HEK293 (cell line): ENCODE measurements around the gene FGFR3.

ENCODE experiments used
- CTCF ChIA-PET: fragments of 350-600 bp; formaldehyde crosslinking; extraction: SDS; loops from one replicate; lab custom pipeline; 2021; ENCODE audit warnings: antibody characterized with exemption; lab: Yijun Ruan, JAX
- POLR2A ChIA-PET: fragments of 300-600 bp; formaldehyde crosslinking; extraction: SDS; loops from one replicate; lab custom pipeline; 2020; ENCODE audit warnings: antibody characterized with exemption, inconsistent platforms; lab: Yijun Ruan, JAX
- H3K27ac ChIP-seq: fragments of 200-500 bp; sonication (Bioruptor generic); 2 replicates; pipeline ENCODE4 v1.5.1; 2014; ENCODE audit warnings: low read depth, low read length, control low read depth, inconsistent platforms; ENCODE audit errors: extremely low read depth
- H3K36me3 ChIP-seq, 2 experiments: fragments of 200-500 bp in 1 of 2; sonication (Bioruptor generic) in 1 of 2; 1 replicate in 1 of 2; 2 replicates in 1 of 2; pipeline ENCODE4 v1.5.1; 2014 to 2017; ENCODE audit warnings: inconsistent platforms in 2 of 2, low read length in 2 of 2; ENCODE audit not compliant: control insufficient read depth in 2 of 2, insufficient read depth in 1 of 2
- H3K4me1 ChIP-seq: fragments of 200-500 bp; sonication (Bioruptor generic); 2 replicates; pipeline ENCODE4 v1.5.1; 2014; ENCODE audit warnings: mild to moderate bottlenecking, low read length, inconsistent platforms; ENCODE audit not compliant: control insufficient read depth, insufficient read depth
- H3K4me3 ChIP-seq: 2 replicates; pipeline ENCODE4 v1.5.1; 2011; ENCODE audit warnings: low read depth, mild to moderate bottlenecking, control low read depth, low read length, moderate library complexity
- H3K9me3 ChIP-seq: fragments of 200-500 bp; sonication (Bioruptor generic); 2 replicates; pipeline ENCODE4 v1.5.1; 2014; ENCODE audit warnings: low read depth, low read length, inconsistent platforms; ENCODE audit not compliant: control insufficient read depth, insufficient read depth
- GLI4 ChIP-seq: fragments of 450-650 bp; formaldehyde crosslinking; IDR thresholded peaks from 2 replicates; pipeline ENCODE4 v1.5.1; 2016; ENCODE audit warnings: missing biosample characterization, missing genetic modification characterization
- KLF8 ChIP-seq: fragments of 450-650 bp; formaldehyde crosslinking; IDR thresholded peaks from 2 replicates; pipeline ENCODE4 v1.5.1; 2016; ENCODE audit warnings: missing biosample characterization, missing genetic modification characterization
- MEIS1 ChIP-seq: sonication (generic); formaldehyde crosslinking; IDR thresholded peaks from 2 replicates; pipeline ENCODE4 v1.8.1; 2022; ENCODE audit warnings: missing genetic modification reagents, mild to moderate bottlenecking, borderline replicate concordance
- TCF7L2 ChIP-seq: IDR thresholded peaks from 2 replicates; pipeline ENCODE4 v1.6.1; 2011; ENCODE audit warnings: low read depth, mild to moderate bottlenecking, inconsistent platforms, low read length, moderate library complexity, borderline replicate concordance
- YY2 ChIP-seq: fragments of 450-650 bp; formaldehyde crosslinking; IDR thresholded peaks from 2 replicates; pipeline ENCODE4 v1.5.1; 2016; ENCODE audit warnings: missing biosample characterization, missing genetic modification characterization
- ZBTB20 ChIP-seq: fragments of 450-650 bp; formaldehyde crosslinking; IDR thresholded peaks from 2 replicates; pipeline ENCODE4 v1.5.1; 2016; ENCODE audit warnings: missing biosample characterization, missing genetic modification characterization
- ZNF146 ChIP-seq: fragments of 450-650 bp; formaldehyde crosslinking; IDR thresholded peaks from 2 replicates; pipeline ENCODE4 v1.5.1; 2016; ENCODE audit warnings: missing biosample characterization, missing genetic modification characterization
- ZNF169 ChIP-seq: fragments of 450-650 bp; formaldehyde crosslinking; IDR thresholded peaks from 2 replicates; pipeline ENCODE4 v1.5.1; 2016; ENCODE audit warnings: missing biosample characterization, missing genetic modification characterization
- ZNF211 ChIP-seq: fragments of 450-650 bp; formaldehyde crosslinking; IDR thresholded peaks from 2 replicates; pipeline ENCODE4 v1.5.1; 2016; ENCODE audit warnings: low read depth, missing biosample characterization, missing genetic modification characterization
- ZNF274 ChIP-seq, 2 experiments: fragments of 200-500 bp in 1 of 2; fragments of 450-650 bp in 1 of 2; sonication (Bioruptor generic) in 1 of 2; formaldehyde crosslinking in 1 of 2; IDR thresholded peaks; 2 replicates each; pipeline versions ENCODE4 v1.5.1 to v1.6.1; 2014 to 2016; ENCODE audit warnings: borderline replicate concordance in 1 of 2, inconsistent platforms in 1 of 2, low read length in 1 of 2, missing biosample characterization in 1 of 2, missing genetic modification characterization in 1 of 2
- ZNF366 ChIP-seq: fragments of 450-650 bp; formaldehyde crosslinking; conservative IDR thresholded peaks from 2 replicates; pipeline ENCODE4 v1.5.1; 2016; ENCODE audit warnings: missing biosample characterization, missing genetic modification characterization
- ZNF473 ChIP-seq: fragments of 450-650 bp; formaldehyde crosslinking; IDR thresholded peaks from 2 replicates; pipeline ENCODE4 v1.5.1; 2017; ENCODE audit warnings: missing biosample characterization, missing genetic modification characterization
- ZNF529 ChIP-seq: fragments of 450-650 bp; formaldehyde crosslinking; IDR thresholded peaks from 2 replicates; pipeline ENCODE4 v1.5.1; 2017; ENCODE audit warnings: missing genetic modification characterization, missing biosample characterization; ENCODE audit not compliant: insufficient replicate concordance
- ZNF530 ChIP-seq: fragments of 450-650 bp; formaldehyde crosslinking; IDR thresholded peaks from 2 replicates; pipeline ENCODE4 v1.5.1; 2016; ENCODE audit warnings: low read depth, missing biosample characterization, missing genetic modification characterization
- ZNF560 ChIP-seq: fragments of 450-650 bp; formaldehyde crosslinking; IDR thresholded peaks from 2 replicates; pipeline ENCODE4 v1.5.1; 2017; ENCODE audit warnings: missing biosample characterization, missing genetic modification characterization, borderline replicate concordance
- ZNF654 ChIP-seq: fragments of 450-650 bp; formaldehyde crosslinking; IDR thresholded peaks from 2 replicates; pipeline ENCODE4 v1.5.1; 2016; ENCODE audit warnings: low read depth, missing biosample characterization, missing genetic modification characterization
- ZNF677 ChIP-seq: fragments of 450-650 bp; IDR thresholded peaks from 2 replicates; pipeline ENCODE4 v1.5.0; 2018; ENCODE audit warnings: missing biosample characterization, mild to moderate bottlenecking, missing genetic modification characterization, moderate library complexity
- ZNF747 ChIP-seq: fragments of 450-650 bp; formaldehyde crosslinking; IDR thresholded peaks from 2 replicates; pipeline ENCODE4 v1.5.1; 2016; ENCODE audit warnings: missing biosample characterization, missing genetic modification characterization
- ZNF830 ChIP-seq: fragments of 450-650 bp; IDR thresholded peaks from 2 replicates; pipeline ENCODE4 v1.5.0; 2018; ENCODE audit warnings: missing biosample characterization, missing genetic modification characterization, low read depth, mild to moderate bottlenecking, moderate library complexity
- TF ChIP-seq, protein P1 (sequence below): fragments of 450-650 bp; formaldehyde crosslinking; IDR thresholded peaks from 2 replicates; pipeline ENCODE4 v1.5.1; 2017; ENCODE audit warnings: missing biosample characterization, missing genetic modification characterization
- TF ChIP-seq, protein P2 (sequence below): fragments of 450-650 bp; formaldehyde crosslinking; IDR thresholded peaks from 2 replicates; pipeline ENCODE4 v1.5.1; 2016; ENCODE audit warnings: missing biosample characterization, missing genetic modification characterization, low read depth
- TF ChIP-seq, protein P3 (sequence below): fragments of 450-650 bp; formaldehyde crosslinking; IDR thresholded peaks from 2 replicates; pipeline ENCODE4 v1.5.1; 2016; ENCODE audit warnings: missing biosample characterization, missing genetic modification characterization
- TF ChIP-seq, protein P4 (sequence below): fragments of 450-650 bp; formaldehyde crosslinking; IDR thresholded peaks from 2 replicates; pipeline ENCODE4; 2016; ENCODE audit warnings: missing biosample characterization, missing genetic modification characterization
- TF ChIP-seq, protein P5 (sequence below): fragments of 450-650 bp; formaldehyde crosslinking; optimal IDR thresholded peaks from 2 replicates; pipeline ENCODE3; 2016; ENCODE audit warnings: missing biosample characterization, mild to moderate bottlenecking, missing genetic modification characterization
- TF ChIP-seq, protein P6 (sequence below): fragments of 450-650 bp; formaldehyde crosslinking; IDR thresholded peaks from 2 replicates; pipeline ENCODE4 v1.5.1; 2016; ENCODE audit warnings: missing biosample characterization, missing genetic modification characterization
- TF ChIP-seq, protein P7 (sequence below): IDR thresholded peaks from 2 replicates; pipeline ENCODE4 v1.6.1; 2011; ENCODE audit warnings: mild to moderate bottlenecking, low read depth, low read length, borderline replicate concordance

FGFR3 gene

DNA sequence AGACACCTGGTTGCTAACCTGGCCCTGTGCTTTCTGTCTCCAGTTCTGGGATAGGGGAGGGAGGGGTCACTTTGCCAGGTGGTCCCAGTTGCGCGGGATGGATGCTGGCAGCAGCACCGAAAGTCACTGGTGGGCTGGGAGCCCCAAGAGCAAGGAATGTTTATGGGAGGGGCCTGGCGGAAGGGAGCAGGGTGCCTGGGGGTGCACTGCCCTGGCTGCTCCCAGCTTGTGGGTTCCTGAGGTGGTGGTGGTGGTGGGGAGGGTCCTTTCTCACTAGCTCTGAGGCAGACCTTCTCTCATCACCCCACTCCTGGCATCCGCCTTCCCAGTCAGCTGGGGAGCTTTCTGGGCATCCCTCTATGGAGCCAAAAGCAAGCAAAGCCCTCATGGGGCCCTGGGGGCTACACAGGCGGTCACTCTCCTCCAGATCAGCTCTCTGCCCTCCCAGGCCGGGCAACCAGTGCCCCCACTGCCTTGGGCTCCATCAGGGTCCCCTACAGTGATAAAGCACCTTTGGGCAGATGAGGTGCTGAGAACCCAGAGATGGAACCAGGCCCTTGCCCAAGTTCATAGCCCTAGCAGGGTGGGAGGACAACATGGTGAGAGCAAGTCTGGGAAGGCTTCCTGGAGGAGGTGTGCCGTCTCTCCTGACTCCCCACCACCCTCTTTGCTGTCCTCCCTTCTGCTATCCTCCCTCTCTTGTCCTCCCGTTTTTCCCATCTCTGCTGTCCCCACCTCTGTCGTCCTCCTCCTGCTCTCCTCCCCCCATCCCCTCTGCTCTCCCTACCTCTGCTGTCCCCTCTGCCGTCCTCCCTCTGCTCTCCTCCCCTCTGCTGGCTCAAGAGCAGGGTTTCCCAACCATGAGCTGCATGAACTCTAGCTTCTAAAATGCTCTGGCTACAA lies 16.0 kb downstream of the FGFR3 start:
- peaks cover 0 to 50% of the 10 kb centered on the region in 2 experiments; a peak in 1 of 3 replicates for H3K36me3 ChIP-seq
- CTCF ChIA-PET: interaction anchor here (0.6 to 7.9 kb wide), 12 partner anchors 9 to 116 kb away, joined by 3 to 148 read pairs (median 6); no protein-coding TSS in a partner anchor
- no peaks in the 10 kb centered on the region for H3K9me3 ChIP-seq
- no peak overlapping the region for H3K4me3 ChIP-seq
- no peak overlapping the region for H3K27ac ChIP-seq
- no peaks in the 10 kb centered on the region for H3K4me1 ChIP-seq
- POLR2A ChIA-PET: interaction anchor here (1.2 to 2.8 kb wide), 2 partner anchors 60 to 64 kb away, joined by 4 to 7 read pairs; no protein-coding TSS in a partner anchor
- TF ChIP-seq ZNF473 (tag by site-specific recombination) (no peak), ZNF169 (tag by site-specific recombination) (no peak), ZNF677 (tag by site-specific recombination) (no peak), ZNF830 (tag by site-specific recombination) (no peak), ZNF654 (tag by site-specific recombination) (no peak), KLF8 (tag by site-specific recombination) (peak; percentile 60; the same call in 1 of the 2 replicates), ZBTB20 (tag by site-specific recombination) (no peak), MEIS1 (CRISPR knock-in tag) (no peak), ZNF366 (tag by site-specific recombination) (0 out of 2 replicates have a peak, but pooled peaks have one; percentile 29), ZNF530 (no peak), ZNF560 (tag by site-specific recombination) (no peak), TCF7L2 (no peak), ZNF146 (no peak), ZNF529 (tag by site-specific recombination) (no peak), ZNF211 (no peak), GLI4 (tag by site-specific recombination) (no peak), ZNF747 (tag by site-specific recombination) (no peak), ZNF274 (IDR thresholded peaks at IDR 0.05; ENCODE audit: low read length) (no peak), ZNF274 (tag by site-specific recombination; IDR thresholded peaks at IDR 0.05; ENCODE audit: borderline replicate concordance) (no peak), YY2 (tag by site-specific recombination) (no peak)
- TF ChIP-seq, protein P1, sequence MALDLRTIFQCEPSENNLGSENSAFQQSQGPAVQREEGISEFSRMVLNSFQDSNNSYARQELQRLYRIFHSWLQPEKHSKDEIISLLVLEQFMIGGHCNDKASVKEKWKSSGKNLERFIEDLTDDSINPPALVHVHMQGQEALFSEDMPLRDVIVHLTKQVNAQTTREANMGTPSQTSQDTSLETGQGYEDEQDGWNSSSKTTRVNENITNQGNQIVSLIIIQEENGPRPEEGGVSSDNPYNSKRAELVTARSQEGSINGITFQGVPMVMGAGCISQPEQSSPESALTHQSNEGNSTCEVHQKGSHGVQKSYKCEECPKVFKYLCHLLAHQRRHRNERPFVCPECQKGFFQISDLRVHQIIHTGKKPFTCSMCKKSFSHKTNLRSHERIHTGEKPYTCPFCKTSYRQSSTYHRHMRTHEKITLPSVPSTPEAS (tag by site-specific recombination): no peak
- TF ChIP-seq, protein P2, sequence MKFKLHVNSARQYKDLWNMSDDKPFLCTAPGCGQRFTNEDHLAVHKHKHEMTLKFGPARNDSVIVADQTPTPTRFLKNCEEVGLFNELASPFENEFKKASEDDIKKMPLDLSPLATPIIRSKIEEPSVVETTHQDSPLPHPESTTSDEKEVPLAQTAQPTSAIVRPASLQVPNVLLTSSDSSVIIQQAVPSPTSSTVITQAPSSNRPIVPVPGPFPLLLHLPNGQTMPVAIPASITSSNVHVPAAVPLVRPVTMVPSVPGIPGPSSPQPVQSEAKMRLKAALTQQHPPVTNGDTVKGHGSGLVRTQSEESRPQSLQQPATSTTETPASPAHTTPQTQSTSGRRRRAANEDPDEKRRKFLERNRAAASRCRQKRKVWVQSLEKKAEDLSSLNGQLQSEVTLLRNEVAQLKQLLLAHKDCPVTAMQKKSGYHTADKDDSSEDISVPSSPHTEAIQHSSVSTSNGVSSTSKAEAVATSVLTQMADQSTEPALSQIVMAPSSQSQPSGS (tag by site-specific recombination): no peak
- TF ChIP-seq, protein P3, sequence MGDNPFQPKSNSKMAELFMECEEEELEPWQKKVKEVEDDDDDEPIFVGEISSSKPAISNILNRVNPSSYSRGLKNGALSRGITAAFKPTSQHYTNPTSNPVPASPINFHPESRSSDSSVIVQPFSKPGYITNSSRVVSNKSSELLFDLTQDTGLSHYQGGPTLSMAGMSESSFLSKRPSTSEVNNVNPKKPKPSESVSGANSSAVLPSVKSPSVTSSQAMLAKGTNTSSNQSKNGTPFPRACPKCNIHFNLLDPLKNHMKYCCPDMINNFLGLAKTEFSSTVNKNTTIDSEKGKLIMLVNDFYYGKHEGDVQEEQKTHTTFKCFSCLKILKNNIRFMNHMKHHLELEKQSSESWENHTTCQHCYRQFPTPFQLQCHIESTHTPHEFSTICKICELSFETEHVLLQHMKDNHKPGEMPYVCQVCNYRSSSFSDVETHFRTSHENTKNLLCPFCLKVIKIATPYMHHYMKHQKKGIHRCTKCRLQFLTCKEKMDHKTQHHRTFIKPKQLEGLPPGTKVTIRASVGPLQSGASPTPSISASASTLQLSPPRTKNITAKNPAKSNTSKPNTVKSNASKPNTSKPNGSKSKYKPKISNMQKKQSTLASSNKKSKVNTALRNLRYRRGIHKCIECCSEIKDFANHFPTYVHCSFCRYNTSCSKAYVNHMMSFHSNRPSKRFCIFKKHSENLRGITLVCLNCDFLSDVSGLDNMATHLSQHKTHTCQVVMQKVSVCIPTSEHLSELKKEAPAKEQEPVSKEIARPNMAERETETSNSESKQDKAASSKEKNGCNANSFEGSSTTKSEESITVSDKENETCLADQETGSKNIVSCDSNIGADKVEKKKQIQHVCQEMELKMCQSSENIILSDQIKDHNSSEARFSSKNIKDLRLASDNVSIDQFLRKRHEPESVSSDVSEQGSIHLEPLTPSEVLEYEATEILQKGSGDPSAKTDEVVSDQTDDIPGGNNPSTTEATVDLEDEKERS: no peak
- TF ChIP-seq, protein P4, sequence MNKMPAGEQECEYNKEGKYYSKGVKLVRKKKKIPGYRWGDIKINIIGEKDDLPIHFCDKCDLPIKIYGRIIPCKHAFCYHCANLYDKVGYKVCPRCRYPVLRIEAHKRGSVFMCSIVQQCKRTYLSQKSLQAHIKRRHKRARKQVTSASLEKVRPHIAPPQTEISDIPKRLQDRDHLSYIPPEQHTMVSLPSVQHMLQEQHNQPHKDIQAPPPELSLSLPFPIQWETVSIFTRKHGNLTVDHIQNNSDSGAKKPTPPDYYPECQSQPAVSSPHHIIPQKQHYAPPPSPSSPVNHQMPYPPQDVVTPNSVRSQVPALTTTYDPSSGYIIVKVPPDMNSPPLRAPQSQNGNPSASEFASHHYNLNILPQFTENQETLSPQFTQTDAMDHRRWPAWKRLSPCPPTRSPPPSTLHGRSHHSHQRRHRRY (tag by site-specific recombination): no peak
- TF ChIP-seq, protein P5, sequence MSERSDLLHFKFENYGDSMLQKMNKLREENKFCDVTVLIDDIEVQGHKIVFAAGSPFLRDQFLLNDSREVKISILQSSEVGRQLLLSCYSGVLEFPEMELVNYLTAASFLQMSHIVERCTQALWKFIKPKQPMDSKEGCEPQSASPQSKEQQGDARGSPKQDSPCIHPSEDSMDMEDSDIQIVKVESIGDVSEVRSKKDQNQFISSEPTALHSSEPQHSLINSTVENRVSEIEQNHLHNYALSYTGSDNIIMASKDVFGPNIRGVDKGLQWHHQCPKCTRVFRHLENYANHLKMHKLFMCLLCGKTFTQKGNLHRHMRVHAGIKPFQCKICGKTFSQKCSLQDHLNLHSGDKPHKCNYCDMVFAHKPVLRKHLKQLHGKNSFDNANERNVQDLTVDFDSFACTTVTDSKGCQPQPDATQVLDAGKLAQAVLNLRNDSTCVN (tag by site-specific recombination): no peak
- TF ChIP-seq, protein P6, sequence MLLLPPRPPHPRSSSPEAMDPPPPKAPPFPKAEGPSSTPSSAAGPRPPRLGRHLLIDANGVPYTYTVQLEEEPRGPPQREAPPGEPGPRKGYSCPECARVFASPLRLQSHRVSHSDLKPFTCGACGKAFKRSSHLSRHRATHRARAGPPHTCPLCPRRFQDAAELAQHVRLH: 0 out of 2 replicates have a peak, but pooled peaks have one; percentile 38
- TF ChIP-seq, protein P7, sequence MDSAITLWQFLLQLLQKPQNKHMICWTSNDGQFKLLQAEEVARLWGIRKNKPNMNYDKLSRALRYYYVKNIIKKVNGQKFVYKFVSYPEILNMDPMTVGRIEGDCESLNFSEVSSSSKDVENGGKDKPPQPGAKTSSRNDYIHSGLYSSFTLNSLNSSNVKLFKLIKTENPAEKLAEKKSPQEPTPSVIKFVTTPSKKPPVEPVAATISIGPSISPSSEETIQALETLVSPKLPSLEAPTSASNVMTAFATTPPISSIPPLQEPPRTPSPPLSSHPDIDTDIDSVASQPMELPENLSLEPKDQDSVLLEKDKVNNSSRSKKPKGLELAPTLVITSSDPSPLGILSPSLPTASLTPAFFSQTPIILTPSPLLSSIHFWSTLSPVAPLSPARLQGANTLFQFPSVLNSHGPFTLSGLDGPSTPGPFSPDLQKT: no peak
